Liver (tissue), 9 donors: ENCODE results near the gene ABAT. TPM values are rescaled to one million over a fixed set of nuclear protein-coding genes. Genes with fewer than 3 reads are reported as not detected.

ENCODE experiments used
- DNase-seq: peaks from one replicate; pipeline ENCODE4 v3.0.0-alpha.2; 2017; ENCODE audit warnings: low spot score
- H3K27ac ChIP-seq, 2 donors: one replicate each; pipeline ENCODE4 v1.7.0; 2013; ENCODE audit warnings: inconsistent platforms in 2 of 2, low read length in 2 of 2, control low read depth in 1 of 2, low read depth in 1 of 2, mild to moderate bottlenecking in 1 of 2
- H3K27me3 ChIP-seq, 4 donors: one replicate each; pipeline versions ENCODE4 v1.6.1 to v1.7.0; 2013; ENCODE audit warnings: low read length in 3 of 4, inconsistent platforms in 1 of 4, mild to moderate bottlenecking in 1 of 4, moderate library complexity in 1 of 4; ENCODE audit not compliant: control insufficient read depth in 4 of 4, insufficient read depth in 4 of 4
- H3K36me3 ChIP-seq, 4 donors: one replicate each; pipeline versions ENCODE4 v1.6.1 to v1.7.0; 2013; ENCODE audit warnings: low read length in 3 of 4, mild to moderate bottlenecking in 3 of 4, low read depth in 1 of 4, moderate library complexity in 1 of 4; ENCODE audit not compliant: control insufficient read depth in 4 of 4, insufficient read depth in 3 of 4
- H3K4me1 ChIP-seq, 4 donors: one replicate each; pipeline versions ENCODE4 v1.6.1 to v1.7.0; 2013; ENCODE audit warnings: low read length in 3 of 4, mild to moderate bottlenecking in 3 of 4, moderate library complexity in 1 of 4; ENCODE audit not compliant: control insufficient read depth in 4 of 4, insufficient read depth in 4 of 4
- H3K4me3 ChIP-seq, 3 donors: one replicate each; pipeline versions ENCODE4 v1.6.1 to v1.7.0; 2013; ENCODE audit warnings: low read length in 3 of 3, control low read depth in 1 of 3, low read depth in 1 of 3, mild to moderate bottlenecking in 1 of 3
- H3K9ac ChIP-seq, 2 donors: one replicate each; pipeline ENCODE4 v1.7.0; 2013; ENCODE audit warnings: low read length in 2 of 2, mild to moderate bottlenecking in 2 of 2, moderate library complexity in 2 of 2, control low read depth in 1 of 2, low read depth in 1 of 2
- H3K9me3 ChIP-seq, 4 donors: one replicate each; pipeline versions ENCODE4 v1.6.1 to v1.7.0; 2013; ENCODE audit warnings: low read length in 3 of 4; ENCODE audit not compliant: control insufficient read depth in 4 of 4
- ATF3 ChIP-seq: IDR thresholded peaks from 2 replicates; pipeline ENCODE4 v1.6.1; 2016; ENCODE audit warnings: antibody characterized with exemption
- CTCF ChIP-seq: fragments of 150-350 bp; IDR thresholded peaks from 2 replicates; pipeline ENCODE4 v1.5.1; 2017; ENCODE audit warnings: improper control_type of control experiment, low read depth, low read length; ENCODE audit not compliant: missing input control
- EGR1 ChIP-seq, 2 donors: IDR thresholded peaks; 2 replicates each; pipeline ENCODE4 v1.6.1; 2016 to 2018; ENCODE audit warnings: antibody characterized with exemption in 2 of 2, low read depth in 2 of 2
- FOXA1 ChIP-seq: IDR thresholded peaks from 2 replicates; pipeline ENCODE4 v1.6.1; 2016; ENCODE audit warnings: antibody characterized with exemption
- FOXA2 ChIP-seq: IDR thresholded peaks from 2 replicates; pipeline ENCODE4 v1.6.1; 2016; ENCODE audit warnings: antibody characterized with exemption
- GABPA ChIP-seq, 2 donors: IDR thresholded peaks in 1 of 2; conservative IDR thresholded peaks in 1 of 2; 2 replicates each; pipeline ENCODE4 v1.6.1; 2016; ENCODE audit warnings: antibody characterized with exemption in 2 of 2, mild to moderate bottlenecking in 1 of 2, moderate library complexity in 1 of 2
- HNF4A ChIP-seq, 2 donors: conservative IDR thresholded peaks; 2 replicates each; pipeline ENCODE4 v1.6.1; 2016; ENCODE audit warnings: antibody characterized with exemption in 2 of 2, mild to moderate bottlenecking in 2 of 2
- HNF4G ChIP-seq: IDR thresholded peaks from 2 replicates; pipeline ENCODE4 v1.6.1; 2016; ENCODE audit warnings: antibody characterized with exemption
- JUND ChIP-seq, 2 donors: IDR thresholded peaks; 2 replicates each; pipeline ENCODE4 v1.6.1; 2016; ENCODE audit warnings: antibody characterized with exemption in 2 of 2
- NR2F2 ChIP-seq: IDR thresholded peaks from 2 replicates; pipeline ENCODE4 v1.6.1; 2016; ENCODE audit warnings: antibody characterized with exemption
- REST ChIP-seq: IDR thresholded peaks from 2 replicates; pipeline ENCODE4 v1.6.1; 2016; ENCODE audit warnings: antibody characterized with exemption, mild to moderate bottlenecking
- RXRA ChIP-seq, 2 donors: IDR thresholded peaks; 2 replicates each; pipeline ENCODE4 v1.6.1; 2017 to 2018; ENCODE audit warnings: antibody characterized with exemption in 2 of 2, mild to moderate bottlenecking in 1 of 2
- SP1 ChIP-seq: IDR thresholded peaks from 2 replicates; pipeline ENCODE4 v1.6.1; 2018; ENCODE audit warnings: antibody characterized with exemption, mild to moderate bottlenecking
- TAF1 ChIP-seq: conservative IDR thresholded peaks from 2 replicates; pipeline ENCODE4 v1.6.1; 2016; ENCODE audit warnings: antibody characterized with exemption, mild to moderate bottlenecking
- YY1 ChIP-seq: IDR thresholded peaks from 2 replicates; pipeline ENCODE4 v1.6.1; 2016; ENCODE audit warnings: antibody characterized with exemption, mild to moderate bottlenecking
- WGBS: extraction: QIAGEN DNeasy Blood & Tissue Kit; methylation state at CpG from one replicate; pipeline ENCODE4 v1.1.7; 2013; 5-methylcytosine and 5-hydroxymethylcytosine counted together
- polyA plus RNA-seq, 2 donors: library from polyadenylated mRNA; stranded (reverse) in 1 of 2; unstranded in 1 of 2; fragments of 200-250 nt in 1 of 2; fragments of >200 nt in 1 of 2; fragmentation: Nextera tagmentation in 1 of 2; extraction: Ambion mirVana in 1 of 2; gene quantifications; one replicate each; pipeline versions ENCODE4 v1.2.1 to v1.2.3, GENCODE V29; 2013 to 2015
- total RNA-seq, 2 donors: library from RNA; depleted of rRNA; stranded (reverse); fragments of >200 nt; gene quantifications; one replicate each; pipeline ENCODE4 v1.2.3, GENCODE V29; 2014
- TF ChIP-seq, protein P1 (sequence below): IDR thresholded peaks from 2 replicates; pipeline ENCODE4 v1.6.1; 2016; ENCODE audit warnings: antibody characterized with exemption
- TF ChIP-seq, protein P2 (sequence below): IDR thresholded peaks from 2 replicates; pipeline ENCODE4 v1.6.1; 2016; ENCODE audit warnings: antibody characterized with exemption
- donor health status: healthy.
- donor health status: healthy.
- donor health status: healthy.
- donor health status: healthy.
- donor health status: healthy.

The ABAT gene
- total and polyA plus RNA-seq, 4 donors, result 52.4 to 205 (median 141) TPM

- no peaks in the 10 kb centered on the region for H3K4me1 ChIP-seq
- H3K4me3 ChIP-seq, result no peak overlapping the region
- H3K27ac ChIP-seq, result peak overlapping the region; percentile 46 to 74
- H3K9ac ChIP-seq, result no peak overlapping the region
- peaks cover 13 to 77% (median 43%) of the 10 kb centered on the region in 4 donors for H3K36me3 ChIP-seq
- no peak for DNase-seq
- H3K9me3 ChIP-seq, result no peaks in the 10 kb centered on the region
- 80% methylated on average over 5 of the region's 5 CpGs for WGBS
- no peaks in the 10 kb centered on the region for H3K27me3 ChIP-seq
- no peak for TF ChIP-seq JUND (IDR thresholded peaks at IDR 0.05)
- TF ChIP-seq, protein P1, sequence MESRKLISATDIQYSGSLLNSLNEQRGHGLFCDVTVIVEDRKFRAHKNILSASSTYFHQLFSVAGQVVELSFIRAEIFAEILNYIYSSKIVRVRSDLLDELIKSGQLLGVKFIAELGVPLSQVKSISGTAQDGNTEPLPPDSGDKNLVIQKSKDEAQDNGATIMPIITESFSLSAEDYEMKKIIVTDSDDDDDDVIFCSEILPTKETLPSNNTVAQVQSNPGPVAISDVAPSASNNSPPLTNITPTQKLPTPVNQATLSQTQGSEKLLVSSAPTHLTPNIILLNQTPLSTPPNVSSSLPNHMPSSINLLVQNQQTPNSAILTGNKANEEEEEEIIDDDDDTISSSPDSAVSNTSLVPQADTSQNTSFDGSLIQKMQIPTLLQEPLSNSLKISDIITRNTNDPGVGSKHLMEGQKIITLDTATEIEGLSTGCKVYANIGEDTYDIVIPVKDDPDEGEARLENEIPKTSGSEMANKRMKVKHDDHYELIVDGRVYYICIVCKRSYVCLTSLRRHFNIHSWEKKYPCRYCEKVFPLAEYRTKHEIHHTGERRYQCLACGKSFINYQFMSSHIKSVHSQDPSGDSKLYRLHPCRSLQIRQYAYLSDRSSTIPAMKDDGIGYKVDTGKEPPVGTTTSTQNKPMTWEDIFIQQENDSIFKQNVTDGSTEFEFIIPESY, result no peak
- no peak for TF ChIP-seq FOXA2
- no peak for TF ChIP-seq FOXA1
- no peak for TF ChIP-seq HNF4A (conservative IDR thresholded peaks at IDR 0.05)
- TF ChIP-seq GABPA (IDR thresholded peaks at IDR 0.05 in 1 of 2, conservative IDR thresholded peaks at IDR 0.05 in 1 of 2), result no peak
- no peak for TF ChIP-seq YY1
- TF ChIP-seq, protein P2, sequence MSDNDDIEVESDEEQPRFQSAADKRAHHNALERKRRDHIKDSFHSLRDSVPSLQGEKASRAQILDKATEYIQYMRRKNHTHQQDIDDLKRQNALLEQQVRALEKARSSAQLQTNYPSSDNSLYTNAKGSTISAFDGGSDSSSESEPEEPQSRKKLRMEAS, result no peak
- TF ChIP-seq HNF4G, result no peak
- TF ChIP-seq TAF1, result no peak
- no peak for TF ChIP-seq RXRA (IDR thresholded peaks at IDR 0.05)
- no peak for TF ChIP-seq NR2F2
- TF ChIP-seq ATF3, result no peak
- no peak for TF ChIP-seq EGR1 (IDR thresholded peaks at IDR 0.05; ENCODE audit: low read depth in 2 of 2)
- TF ChIP-seq CTCF, result no peak
- no peak for TF ChIP-seq REST
- TF ChIP-seq SP1, result no peak
These were observed 41.7 kb upstream of the ABAT start for GRCh38 chr16:8632675-8633182.
